KOPT-K1 (cell line): ENCODE measurements around the gene HBEGF.

Experiments used
- H3K27ac ChIP-seq: fragments of 200-600 bp; sonication (generic); 2 replicates; pipeline ENCODE4 v1.5.1; 2016; ENCODE audit warnings: antibody characterized with exemption, mild to moderate bottlenecking, low read depth, low read length; ENCODE audit not compliant: poor library complexity, severe bottlenecking
- H3K36me3 ChIP-seq: fragments of 200-600 bp; sonication (generic); 2 replicates; pipeline ENCODE4 v1.5.1; 2017; ENCODE audit warnings: antibody characterized with exemption, mild to moderate bottlenecking, low read length, moderate library complexity; ENCODE audit not compliant: insufficient read depth
- H3K9me3 ChIP-seq: fragments of 200-600 bp; sonication (generic); 2 replicates; pipeline ENCODE4 v1.5.1; 2017; ENCODE audit warnings: antibody characterized with exemption, low read length, mild to moderate bottlenecking; ENCODE audit not compliant: insufficient read depth, poor library complexity, severe bottlenecking

Gene HBEGF

GRCh38 chr5:140287801-140288521, 58.4 kb downstream of the HBEGF start:
- no peaks in the 10 kb centered on the region for H3K36me3 ChIP-seq
- H3K9me3 ChIP-seq: no peaks in the 10 kb centered on the region
- H3K27ac ChIP-seq: no peak overlapping the region

DNA sequence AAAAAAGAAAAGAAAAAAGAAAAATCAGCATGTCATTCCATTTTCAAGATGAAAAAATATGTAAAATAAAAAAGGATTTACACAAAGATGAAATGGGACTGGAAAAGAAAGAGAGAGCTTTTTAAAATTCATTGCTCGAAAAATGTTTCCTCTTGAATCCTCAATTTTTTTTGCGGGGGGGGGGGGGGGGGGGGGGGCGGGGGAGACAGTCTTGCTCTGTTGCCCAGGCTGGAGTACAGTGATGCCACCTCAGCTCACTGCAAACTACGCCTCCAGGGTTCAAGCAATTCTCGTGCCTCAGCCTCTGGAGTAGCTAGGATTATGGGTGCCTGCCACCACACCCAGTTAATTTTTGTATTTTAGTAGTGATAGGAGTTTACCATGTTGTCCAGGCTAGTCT, 60.0 kb downstream of the HBEGF start:
- H3K27ac ChIP-seq: no peak overlapping the region
- no peaks in the 10 kb centered on the region for H3K36me3 ChIP-seq
- no peaks in the 10 kb centered on the region for H3K9me3 ChIP-seq

- Histone ChIP-seq H3K27ac (no peak overlapping the region), H3K9me3 (no peaks in the 10 kb centered on the region), H3K36me3 (peaks cover 6% of the 10 kb centered on the region; the same call in 1 of the 2 replicates)
These were observed 62.4 kb downstream of the HBEGF start for GRCh38 chr5:140284013-140284412.
